ENCODE results near the gene ZNF672. TPM values are rescaled to one million over a fixed set of nuclear protein-coding genes. Genes with fewer than 3 reads are reported as not detected.

Gene ZNF672
- total and polyA plus RNA-seq, 3 donors from 2014 or later, result 28.4 to 65.0 (median 57.3) TPM

DNA sequence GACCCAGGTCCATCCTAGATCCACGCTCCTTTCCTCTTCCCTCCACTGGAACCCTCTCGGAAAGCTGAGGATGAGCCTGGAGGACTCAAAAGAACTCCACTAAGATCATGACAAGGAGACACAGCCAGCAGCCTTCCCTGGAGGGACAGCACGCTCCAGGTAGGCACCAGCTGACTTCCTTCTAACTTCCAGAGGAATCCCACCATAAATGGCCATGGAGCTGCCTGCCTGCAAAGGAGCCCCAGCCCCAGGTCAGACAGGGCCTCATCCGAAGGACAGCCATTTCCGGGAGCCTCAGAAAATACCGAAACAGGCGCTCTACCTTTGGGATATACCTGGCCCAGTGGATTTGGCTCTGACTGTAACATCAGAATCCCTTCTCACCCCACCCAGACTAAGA, 16.4 kb upstream of the ZNF672 start:
- Histone ChIP-seq H3K36me3 (ENCODE audit: low read depth, missing control alignments) (no peaks in the 10 kb centered on the region), H3K27ac (no peak overlapping the region), H3K27me3 (no peaks in the 10 kb centered on the region), H3K4me3 (no peak overlapping the region), H3K9me3 (no peaks in the 10 kb centered on the region), H3K4me1 (peaks cover 23% of the 10 kb centered on the region)
- 90 to 92% methylated on average over 7 of the region's 7 CpGs for WGBS, 2 donors
- no peak for TF ChIP-seq CTCF (IDR thresholded peaks at IDR 0.05)
- no peak for TF ChIP-seq POLR2A (IDR thresholded peaks at IDR 0.05)
- intact Hi-C loops (cut with DNase I; ENCODE audit: low total_unique reads), result no loop called here
- DNase-seq, result no peak

DNA sequence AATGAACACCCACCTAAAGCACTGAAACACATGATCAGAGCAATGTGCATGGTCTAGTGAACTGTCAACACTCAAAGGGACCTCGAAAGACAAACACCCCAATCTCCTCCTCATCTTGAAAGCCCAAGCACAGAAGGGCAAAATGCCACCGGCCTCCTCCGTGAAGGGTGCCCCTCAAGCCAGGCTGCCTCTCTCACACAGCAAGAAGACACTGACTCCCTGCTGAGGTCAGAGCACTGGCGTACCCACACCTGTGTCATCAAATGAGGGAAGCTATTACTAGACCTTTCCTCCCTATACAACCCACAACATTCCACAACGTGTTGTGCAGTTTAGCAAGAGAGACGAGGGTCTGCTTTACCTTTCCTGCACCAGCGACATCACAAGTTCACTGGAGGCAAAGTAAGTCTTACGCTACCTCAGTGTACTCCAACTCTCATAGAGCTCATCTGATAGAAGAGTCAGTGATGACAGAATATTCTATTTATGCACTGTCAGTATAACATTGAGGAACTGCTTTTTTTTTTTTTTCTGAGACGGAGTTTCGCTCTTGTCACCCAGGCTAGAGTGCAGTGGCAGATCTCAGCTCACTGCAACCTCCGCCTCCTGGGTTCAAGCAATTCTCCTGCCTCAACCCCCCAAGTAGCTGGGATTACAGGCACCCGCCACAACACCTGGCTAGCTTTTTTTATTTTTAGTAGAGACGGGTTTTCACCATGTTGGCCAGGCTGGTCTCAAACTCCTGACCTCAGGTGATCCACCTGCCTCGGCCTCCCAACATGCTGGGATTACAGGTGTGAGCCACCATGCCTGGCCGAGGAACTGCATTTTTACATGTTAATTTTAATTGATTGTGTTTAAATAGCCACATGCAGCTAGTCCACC, 15.6 kb upstream of the ZNF672 start:
- no peaks in the 10 kb centered on the region for H3K27me3 ChIP-seq
- no peaks in the 10 kb centered on the region for H3K9me3 ChIP-seq
- peaks cover 23% of the 10 kb centered on the region for H3K4me1 ChIP-seq
- intact Hi-C loops (cut with DNase I; ENCODE audit: low total_unique reads), result no loop called here
- no peak overlapping the region for H3K4me3 ChIP-seq
- H3K36me3 ChIP-seq (ENCODE audit: low read depth, missing control alignments), result no peaks in the 10 kb centered on the region
- 87 to 91% methylated on average over 14 to 15 of the region's 15 CpGs for WGBS, 2 donors
- no peak overlapping the region for H3K27ac ChIP-seq
- DNase-seq, result no peak
- TF ChIP-seq CTCF (IDR thresholded peaks at IDR 0.05) (no peak), POLR2A (IDR thresholded peaks at IDR 0.05) (no peak)

- peaks cover 23% of the 10 kb centered on the region for H3K4me1 ChIP-seq
Measured at GRCh38 chr1:248823517-248824001, 14.5 kb upstream of the ZNF672 start.

GRCh38 chr1:248824301-248824700, 13.7 kb upstream of the ZNF672 start:
- WGBS, 2 donors, result 92% methylated on average over 1 of the region's 1 CpG
- Histone ChIP-seq H3K9me3 (no peaks in the 10 kb centered on the region), H3K27ac (no peak overlapping the region), H3K36me3 (ENCODE audit: low read depth, missing control alignments) (no peaks in the 10 kb centered on the region), H3K27me3 (no peaks in the 10 kb centered on the region), H3K4me3 (no peak overlapping the region), H3K4me1 (peaks cover 23% of the 10 kb centered on the region)
- intact Hi-C loops (cut with DNase I; ENCODE audit: low total_unique reads), result no loop called here
- TF ChIP-seq CTCF (IDR thresholded peaks at IDR 0.05), result no peak
- DNase-seq, result no peak

More at GRCh38 chr1:248823517-248824001, 14.5 kb upstream of the ZNF672 start:
- no peak for TF ChIP-seq CTCF (IDR thresholded peaks at IDR 0.05)
- no peak for TF ChIP-seq POLR2A (IDR thresholded peaks at IDR 0.05)
- H3K27ac ChIP-seq, result no peak overlapping the region
- H3K27me3 ChIP-seq, result no peaks in the 10 kb centered on the region
- no peaks in the 10 kb centered on the region for H3K9me3 ChIP-seq
- intact Hi-C loops (cut with DNase I; ENCODE audit: low total_unique reads), result no loop called here
- no peak overlapping the region for H3K4me3 ChIP-seq
- no peak for DNase-seq
- H3K36me3 ChIP-seq (ENCODE audit: low read depth, missing control alignments), result no peaks in the 10 kb centered on the region
- 79 to 89% methylated on average over 2 of the region's 2 CpGs for WGBS, 2 donors

All from testis (tissue), 3 donors.